Measurements from ENCODE around the gene MMP27.

MMP27 gene

DNA sequence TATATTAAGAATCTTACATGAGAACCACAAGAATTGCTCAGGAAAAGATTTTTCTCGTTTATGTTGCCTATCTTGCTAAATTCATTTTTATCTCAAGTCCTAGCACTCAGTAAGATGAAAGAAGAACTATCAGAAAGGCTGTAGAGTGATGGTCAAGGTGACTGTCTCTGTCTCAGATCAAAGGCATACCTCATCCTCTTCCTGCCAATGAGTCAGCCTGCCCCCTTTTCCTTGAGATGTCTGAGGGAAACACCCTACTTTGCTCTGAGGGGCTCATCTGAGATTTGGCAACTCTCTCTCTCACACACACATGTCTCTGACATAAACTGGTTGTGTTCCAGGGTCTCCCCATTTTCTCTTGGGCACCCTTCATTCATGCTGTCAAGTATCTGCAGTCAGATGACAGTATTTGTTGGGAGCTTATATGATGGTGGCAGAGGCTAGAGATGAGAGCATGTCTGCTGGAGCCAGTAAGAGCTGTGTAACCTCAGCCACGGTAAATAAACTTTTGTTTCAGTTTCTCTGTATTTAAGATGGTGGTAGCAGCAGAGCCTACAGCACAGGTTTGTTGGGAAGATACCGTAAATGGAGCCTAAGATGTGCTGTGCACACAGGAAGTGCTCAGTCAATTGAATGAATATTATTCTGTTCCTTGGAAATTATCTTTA, 1.6 kb downstream of the MMP27 start:
- no peak for DNase-seq (ENCODE audit: low read depth in 3 of 3)

DNA sequence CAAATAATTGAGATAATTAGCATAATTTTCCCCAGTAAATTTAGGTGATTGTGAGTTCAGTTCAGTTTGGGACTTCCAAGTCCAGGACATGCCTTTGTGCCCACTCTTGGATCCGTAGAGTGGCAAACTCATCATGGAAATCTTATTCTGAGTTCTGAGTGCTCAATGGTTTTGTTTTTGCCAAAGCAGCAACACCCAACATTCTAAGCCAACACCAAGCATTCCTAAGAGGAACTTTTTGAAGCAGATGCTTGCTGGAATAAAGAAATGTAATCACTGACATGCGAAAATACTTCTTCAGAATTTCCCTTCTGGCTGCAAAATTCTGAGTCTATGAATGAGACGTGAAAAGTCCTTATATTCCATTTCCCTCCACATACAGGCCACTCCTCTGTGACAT, 10.4 kb downstream of the MMP27 start:
- no peak for DNase-seq (ENCODE audit: low read depth in 3 of 3)

DNA sequence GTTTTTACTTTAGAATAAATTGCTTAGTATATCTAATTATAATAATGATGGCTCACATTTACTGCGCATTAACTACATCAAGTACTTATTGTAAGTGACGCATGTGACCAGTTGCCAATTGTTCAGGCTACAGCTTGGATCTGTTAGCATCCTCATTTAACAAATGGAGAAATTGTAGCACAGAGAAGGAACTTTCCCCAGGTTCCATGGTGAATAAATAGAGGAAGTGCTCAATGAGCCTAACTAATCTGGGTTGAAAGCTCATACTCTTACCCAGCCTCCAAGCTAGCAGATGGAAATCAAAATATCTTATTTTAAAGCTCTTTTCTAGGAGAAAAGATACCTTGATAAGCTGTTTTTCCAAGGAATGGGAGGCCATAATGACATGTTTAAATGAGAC, 19.8 kb downstream of the MMP27 start:
- DNase-seq (ENCODE audit: low read depth in 3 of 3): no peak

DNA sequence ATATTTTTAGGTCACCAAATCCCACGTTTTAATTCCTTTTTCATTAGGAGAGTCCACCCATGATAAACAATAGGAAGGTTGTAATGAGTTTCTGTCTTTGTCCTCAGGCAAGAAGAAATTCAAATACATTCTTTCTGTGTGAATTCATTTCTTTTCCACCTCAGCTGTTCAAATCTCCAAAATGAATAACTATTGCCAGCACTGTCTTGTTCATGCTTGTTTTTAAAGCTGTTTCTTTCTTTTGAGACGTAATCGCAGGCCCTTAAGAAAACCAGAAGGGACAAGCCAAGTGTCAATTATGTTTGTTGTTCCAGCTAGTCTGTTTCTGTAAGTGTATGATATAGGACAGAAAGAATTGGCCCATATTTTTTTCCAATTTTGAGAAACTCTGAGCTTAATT, 20.2 kb downstream of the MMP27 start:
- no peak for DNase-seq (ENCODE audit: low read depth in 3 of 3)

DNA sequence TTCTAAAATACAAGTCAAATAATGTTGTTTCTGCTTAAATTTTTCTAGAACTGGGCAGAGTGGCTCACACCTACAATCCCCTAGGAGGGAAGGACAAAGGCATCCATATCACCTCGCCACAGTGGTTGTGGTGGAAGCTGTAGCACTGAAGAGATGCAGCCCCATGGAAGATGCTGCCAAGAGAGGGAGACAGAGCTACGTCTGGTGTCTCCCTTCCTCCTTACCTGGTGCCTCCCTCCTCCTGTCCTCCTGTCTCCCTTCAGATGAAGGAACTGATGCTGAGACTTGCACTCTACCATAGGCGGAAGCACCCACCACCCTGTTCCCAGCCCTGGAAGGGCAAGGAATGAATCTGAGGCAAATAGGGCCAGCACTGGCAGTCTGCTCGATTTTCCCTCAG, 22.3 kb downstream of the MMP27 start:
- DNase-seq (ENCODE audit: low read depth in 3 of 3): no peak

DNA sequence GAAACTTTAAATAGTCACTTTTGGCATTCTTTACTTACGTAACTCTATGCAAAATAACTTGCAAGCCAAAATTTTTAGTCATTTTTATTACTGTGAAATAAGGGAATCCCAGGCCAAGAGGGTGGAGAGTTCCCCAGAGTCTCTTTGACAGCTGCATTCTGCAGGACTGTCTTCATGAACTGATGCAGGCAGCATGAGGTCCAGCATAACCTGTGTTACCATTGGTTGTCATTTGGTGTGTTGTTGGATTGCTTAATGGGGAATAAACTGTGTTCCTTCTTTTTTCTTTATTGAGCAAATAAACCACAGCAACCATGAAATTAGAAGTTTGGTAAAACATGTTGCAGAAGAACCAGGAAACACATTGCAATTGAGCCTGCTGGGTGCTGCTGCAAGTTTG, 24.6 kb downstream of the MMP27 start:
- DNase-seq (ENCODE audit: low read depth in 3 of 3): no peak

DNA sequence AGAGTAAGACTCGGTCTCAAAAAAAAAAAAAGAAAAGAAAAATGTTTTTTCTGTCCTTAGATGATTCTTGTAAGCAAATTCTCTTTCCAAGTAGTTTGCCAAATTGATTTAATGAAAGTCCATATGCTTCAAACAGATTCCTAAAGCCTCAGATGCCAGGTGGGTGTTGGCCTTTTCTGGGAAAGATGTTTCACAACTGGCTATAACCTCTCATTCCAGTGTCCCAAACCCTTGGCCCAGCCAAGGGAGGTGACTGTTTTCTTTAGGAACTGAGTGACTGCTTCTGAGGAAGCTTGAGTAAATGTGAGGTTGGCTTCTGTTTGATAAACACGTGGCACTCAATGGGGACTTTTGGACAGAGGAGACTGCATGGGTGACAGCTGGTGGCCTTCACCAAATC, 27.5 kb downstream of the MMP27 start:
- no peak for DNase-seq (ENCODE audit: low read depth in 3 of 3)

DNA sequence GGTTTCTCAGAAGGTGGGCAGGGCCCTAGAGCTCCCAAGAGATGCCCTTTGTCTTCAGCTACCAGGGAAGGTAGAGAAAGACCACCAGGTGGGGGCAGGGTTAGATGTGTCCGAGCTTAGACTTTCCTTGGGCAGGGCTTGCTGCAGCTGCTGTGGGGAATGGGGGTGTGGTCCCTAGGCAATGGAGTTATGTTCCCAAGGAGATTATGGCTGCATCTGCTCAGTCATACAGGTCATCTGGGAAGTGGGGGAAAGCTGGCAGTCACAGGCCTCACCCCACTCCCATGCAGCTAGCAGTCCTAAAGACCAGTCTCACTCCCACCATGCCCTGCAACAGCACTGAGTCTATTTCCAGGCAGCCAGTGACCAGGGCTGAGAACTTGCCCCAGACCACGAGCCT, 29.5 kb downstream of the MMP27 start:
- DNase-seq (ENCODE audit: low read depth in 3 of 3): no peak

DNA sequence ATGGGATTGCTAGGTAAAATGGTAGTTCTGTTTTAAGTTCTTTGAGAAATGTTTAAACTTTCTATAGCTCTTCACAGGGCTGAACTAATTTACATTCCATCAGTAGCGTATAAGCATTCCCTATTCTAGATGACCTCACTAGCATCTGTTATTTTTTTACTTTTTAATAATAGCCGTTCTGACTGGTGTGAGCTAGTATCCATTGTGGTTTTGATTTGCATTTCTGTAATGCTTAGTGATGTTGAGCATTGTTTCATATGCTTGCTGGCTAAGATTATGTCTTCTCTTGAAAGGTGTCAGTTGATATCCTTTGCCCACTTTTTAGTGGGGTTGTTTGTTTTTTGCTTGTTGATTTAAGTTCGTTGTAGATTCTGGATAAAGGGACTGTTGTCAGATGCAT, 35.9 kb downstream of the MMP27 start:
- DNase-seq (ENCODE audit: low read depth in 3 of 3): no peak

DNA sequence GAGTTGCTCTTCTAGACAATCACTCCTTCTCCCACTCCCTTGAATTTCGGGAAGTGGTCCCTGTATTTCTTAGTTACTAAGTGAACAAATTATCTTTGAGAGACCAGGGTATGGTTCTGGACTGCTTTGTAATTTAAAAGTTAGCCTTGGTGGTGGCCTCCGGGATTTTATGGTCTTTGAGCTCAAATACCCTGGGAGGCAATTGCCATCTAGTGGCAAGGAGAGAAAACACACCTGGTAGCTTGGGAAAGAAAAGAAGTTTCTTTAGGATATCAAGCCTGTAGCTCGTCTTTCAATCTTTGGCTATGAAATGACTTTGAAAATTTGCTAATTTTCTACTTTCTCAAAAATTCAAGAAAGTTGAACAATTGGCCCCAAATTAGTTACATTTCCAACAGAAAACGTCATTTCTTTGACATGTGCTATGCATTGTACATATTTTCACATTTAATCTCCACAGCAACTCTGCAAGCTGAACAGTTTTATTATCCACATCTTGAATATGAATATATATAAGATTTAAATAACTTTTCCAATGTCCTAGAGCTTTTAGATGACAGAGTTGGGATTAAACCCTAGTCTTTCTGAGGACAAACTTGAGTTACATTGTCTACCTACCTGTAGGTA, 39.1 kb downstream of the MMP27 start:
- no peak for DNase-seq (ENCODE audit: low read depth in 3 of 3)

DNA sequence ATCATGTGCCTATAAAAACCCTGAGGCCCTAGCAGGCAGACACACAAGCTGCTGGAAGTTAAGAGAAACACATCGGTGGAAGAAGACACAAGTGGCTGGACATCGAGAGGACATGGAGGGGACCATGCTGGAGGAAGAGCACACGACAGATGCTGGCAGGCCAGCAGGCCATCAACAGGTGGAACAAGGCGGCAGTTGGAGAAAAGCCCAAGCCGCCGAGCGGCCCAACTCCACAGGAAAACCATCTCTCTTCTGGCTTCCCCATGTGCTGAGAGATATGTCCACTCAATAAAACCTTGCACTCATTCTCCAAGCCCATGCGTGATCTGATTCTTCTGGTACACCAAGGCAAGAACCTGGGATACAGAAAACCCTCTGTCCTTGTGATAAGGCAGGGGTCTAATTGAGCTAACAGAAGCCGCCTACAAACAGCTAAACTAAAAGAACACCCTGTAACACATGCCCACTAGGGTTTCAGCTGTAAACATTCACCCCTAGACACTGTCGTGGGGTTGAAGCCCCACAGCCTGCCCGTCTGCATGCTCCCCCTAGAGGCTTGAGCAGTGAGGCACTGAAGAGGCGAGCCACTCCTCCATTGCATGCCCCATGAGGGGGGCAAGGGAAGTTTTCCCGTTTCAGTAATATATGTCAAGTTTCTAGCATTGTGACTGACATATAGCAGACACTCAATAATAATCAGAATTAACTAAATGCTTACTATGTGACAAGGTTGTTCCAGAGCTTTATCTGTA, 41.4 kb downstream of the MMP27 start:
- DNase-seq (ENCODE audit: low read depth in 3 of 3): peak in 1 of 3 donors; percentile 3

DNA sequence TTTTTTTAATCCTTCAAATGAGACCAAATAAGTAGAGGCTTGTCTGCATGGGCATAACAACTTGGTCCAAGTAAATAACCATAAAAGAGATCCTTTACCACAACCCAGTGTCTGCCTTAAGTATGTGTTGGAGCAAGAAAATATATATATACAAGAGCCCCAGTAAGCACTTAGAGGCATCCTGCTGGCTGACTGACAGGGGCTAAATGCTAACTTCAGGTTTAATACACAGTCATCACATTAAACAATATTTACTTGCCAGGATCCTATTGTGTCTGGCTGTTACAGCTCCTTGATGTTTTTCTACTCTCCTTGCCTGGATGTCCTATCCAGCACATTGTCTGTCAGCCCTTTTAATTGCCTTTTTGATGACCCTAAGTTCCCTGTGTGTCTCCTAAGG, 43.0 kb downstream of the MMP27 start:
- DNase-seq (ENCODE audit: low read depth in 3 of 3): no peak

DNA sequence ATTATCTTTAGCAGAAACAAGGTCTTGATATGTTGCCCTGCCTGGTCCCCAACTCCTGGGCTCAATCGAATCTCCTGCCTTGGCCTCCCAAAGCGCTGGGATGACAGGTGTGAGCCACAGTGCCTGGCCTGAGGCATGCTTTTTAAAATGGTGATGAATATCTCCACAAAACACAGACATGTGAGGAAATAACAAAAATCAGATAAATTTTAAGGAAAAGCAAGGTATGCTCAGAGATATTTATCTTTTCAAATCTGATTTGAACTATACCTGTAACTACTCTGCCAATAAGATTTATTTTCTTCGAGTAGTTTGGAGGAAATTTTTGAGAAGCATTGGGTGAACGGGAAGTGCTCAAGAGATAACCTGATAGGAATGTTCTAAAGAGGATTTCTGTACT, 44.5 kb downstream of the MMP27 start:
- DNase-seq (ENCODE audit: low read depth in 3 of 3): no peak

DNA sequence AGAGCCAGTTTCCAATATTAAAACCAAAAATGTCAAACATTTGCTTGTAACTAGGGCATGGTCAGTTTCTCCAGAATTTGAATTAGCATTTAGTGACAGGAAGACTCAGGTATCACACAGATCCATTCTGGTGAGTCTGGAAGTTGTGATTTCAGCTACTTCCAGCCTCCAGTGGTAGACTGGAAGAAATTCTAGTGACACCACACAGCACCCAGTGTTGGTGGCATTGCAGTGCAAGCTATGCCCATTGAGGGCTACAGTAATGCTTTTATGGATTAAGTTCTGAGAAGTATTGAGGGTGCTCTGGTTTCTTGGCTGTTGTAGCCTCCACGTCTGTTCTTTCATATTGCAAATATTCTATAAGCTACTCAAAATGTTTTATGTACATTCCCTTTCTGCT, 49.0 kb downstream of the MMP27 start:
- no peak for DNase-seq (ENCODE audit: low read depth in 3 of 3)

DNA sequence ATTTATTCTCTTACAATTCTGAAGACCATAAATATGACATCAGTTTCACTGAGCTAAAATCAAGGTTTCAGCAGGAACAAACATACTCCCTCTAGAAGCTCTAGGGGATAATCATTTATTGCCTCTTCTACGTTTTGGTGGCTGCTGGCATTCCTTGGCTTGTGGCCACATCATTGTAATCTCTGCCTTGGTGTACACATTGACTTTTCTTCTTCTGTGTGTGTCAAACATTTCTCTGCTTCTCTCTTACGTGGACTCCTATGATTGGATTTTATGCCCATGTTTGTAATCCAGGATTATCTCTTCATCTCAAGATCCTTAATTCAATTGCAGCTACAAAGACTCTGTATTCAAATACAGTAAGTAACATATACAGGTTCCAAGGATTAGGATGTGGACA, 50.0 kb downstream of the MMP27 start:
- no peak for DNase-seq (ENCODE audit: low read depth in 3 of 3)

DNA sequence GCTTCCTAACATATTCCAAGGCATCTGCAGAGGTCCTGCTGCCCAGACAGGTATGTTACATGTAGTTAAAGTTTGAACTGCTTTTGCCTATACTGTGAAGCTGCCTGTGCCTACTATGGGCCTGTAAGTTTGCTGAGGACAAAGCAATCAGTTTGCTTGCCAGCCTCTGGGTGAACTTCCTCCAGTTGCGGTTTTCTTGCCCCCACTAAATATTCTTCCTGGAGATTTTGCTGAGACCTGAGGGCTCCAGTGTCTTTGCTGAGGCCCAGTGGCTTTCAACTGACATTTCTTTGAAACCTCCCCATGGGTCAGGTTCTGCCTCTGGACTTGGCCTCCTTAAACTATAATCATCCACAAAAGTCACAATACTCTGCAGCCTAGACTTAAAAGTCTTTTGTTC, 50.8 kb downstream of the MMP27 start:
- DNase-seq (ENCODE audit: low read depth in 3 of 3): no peak

DNA sequence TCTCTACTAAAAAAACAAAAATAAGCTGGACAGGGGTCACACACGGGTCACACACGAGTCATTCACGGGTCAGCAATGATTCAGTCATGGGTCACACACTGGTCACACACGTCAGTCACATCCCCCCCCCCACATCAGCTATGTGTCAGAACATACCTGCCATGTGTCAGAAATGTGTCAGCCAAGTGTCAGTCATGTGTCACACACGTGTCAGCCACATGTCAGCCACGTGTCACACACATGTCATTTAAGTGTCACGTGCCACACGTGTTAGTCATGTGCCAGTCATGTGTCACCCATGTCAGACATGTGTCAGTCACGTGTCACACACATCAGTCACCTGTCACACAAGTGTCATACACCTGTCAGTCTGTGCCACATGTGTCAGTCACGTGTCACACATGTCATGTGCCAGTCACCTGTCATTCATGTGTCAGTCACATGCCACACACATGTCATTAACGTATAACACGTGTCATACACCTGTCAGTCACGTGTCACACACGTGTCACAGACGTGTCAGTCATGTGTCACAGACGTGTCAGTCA, 51.8 kb downstream of the MMP27 start:
- no peak for DNase-seq (ENCODE audit: low read depth in 3 of 3)

DNA sequence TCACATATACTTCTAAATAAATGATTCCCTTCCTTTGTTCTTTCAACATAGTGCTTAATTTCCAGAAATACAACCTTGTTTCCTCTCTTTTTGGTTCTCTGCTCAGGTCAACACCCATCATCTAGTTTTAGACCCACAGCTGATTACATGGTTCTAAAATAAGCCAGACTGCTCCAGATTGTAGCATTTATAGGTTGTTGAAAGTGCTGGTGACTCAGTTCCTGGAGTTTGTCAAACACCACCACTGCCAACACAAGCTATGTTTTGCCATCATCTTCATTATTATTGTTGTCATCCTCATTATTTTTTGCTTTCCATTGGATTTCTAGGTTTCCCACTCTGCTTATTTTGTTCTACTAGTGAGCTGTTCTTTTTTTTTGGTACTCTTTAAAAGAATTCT, 58.1 kb downstream of the MMP27 start:
- no peak for DNase-seq (ENCODE audit: low read depth in 3 of 3)

DNA sequence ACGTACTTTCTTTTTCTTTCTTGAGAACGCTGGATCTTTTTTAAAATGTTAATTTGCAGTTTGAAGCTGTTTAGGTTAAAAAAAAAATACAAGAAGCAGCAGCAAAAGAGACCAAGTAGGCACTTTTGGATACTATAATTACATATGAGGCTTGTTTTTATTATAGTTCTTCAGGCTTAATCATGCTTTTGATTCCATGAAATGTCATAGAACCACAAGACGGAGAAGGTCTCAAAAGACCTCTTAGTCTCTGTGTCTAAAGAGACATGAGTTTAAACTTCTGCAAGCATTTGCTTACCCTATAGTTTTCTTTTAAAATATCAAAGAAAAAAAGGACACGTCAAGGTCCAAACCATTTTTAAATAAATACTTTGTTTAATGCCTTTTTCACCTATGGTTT, 61.6 kb downstream of the MMP27 start:
- no peak for DNase-seq (ENCODE audit: low read depth in 3 of 3)
